ENCODE results near the gene SLC9A1.

Gene SLC9A1

GRCh38 chr1:27103498-27103897 lies 51.4 kb downstream of the SLC9A1 start:
- no peak for DNase-seq
- Histone ChIP-seq H3K18ac (ENCODE audit: low read depth in 1 of 2, low read length in 2 of 2) (no peak overlapping the region), H2AK5ac (ENCODE audit: low read length, severe bottlenecking) (no peak overlapping the region), H3K9me3 (ENCODE audit: control insufficient read depth, low read length) (no peaks in the 10 kb centered on the region), H3K4me3 (ENCODE audit: insufficient read depth in 1 of 2, low read depth in 1 of 2, low read length in 2 of 2) (no peak overlapping the region), H4K8ac (ENCODE audit: low read length) (peak overlapping the region; percentile 27), H2BK12ac (ENCODE audit: low read length in 2 of 2) (no peak overlapping the region), H3K4ac (ENCODE audit: low read depth in 1 of 2, low read length in 2 of 2) (no peak overlapping the region), H3K4me1 (ENCODE audit: control insufficient read depth, insufficient read depth, low read depth, low read length) (peaks cover 22% of the 10 kb centered on the region), H3K27me3 (ENCODE audit: control insufficient read depth in 1 of 2, insufficient read depth in 1 of 2, low read length in 2 of 2) (no peaks in the 10 kb centered on the region), H3K23ac (ENCODE audit: low read length in 2 of 2) (no peak overlapping the region), H2BK15ac (ENCODE audit: low read depth, poor library complexity, severe bottlenecking) (no peak overlapping the region), H4K91ac (ENCODE audit: low read length) (peak overlapping the region; percentile 53), H2BK5ac (ENCODE audit: low read depth, low read length, poor library complexity, severe bottlenecking) (no peak overlapping the region), H3K79me1 (replicated peaks; ENCODE audit: low read length, poor library complexity, severe bottlenecking) (no peaks in the 10 kb centered on the region), H2BK120ac (ENCODE audit: low read depth, low read length) (no peak overlapping the region), H3K9ac (ENCODE audit: low read length) (no peak overlapping the region), H2AFZ (ENCODE audit: low read depth, low read length) (no peak overlapping the region), H3K27ac (ENCODE audit: low read length, poor library complexity, severe bottlenecking) (no peak overlapping the region), H3K14ac (ENCODE audit: low read length in 2 of 2) (no peak overlapping the region), H3K4me2 (ENCODE audit: low read length, poor library complexity, severe bottlenecking) (no peak overlapping the region), H3K36me3 (ENCODE audit: control insufficient read depth in 1 of 2, insufficient read depth in 2 of 2, low read depth in 1 of 2, low read length in 2 of 2) (peaks cover 27 to 36% of the 10 kb centered on the region in 2 experiments)
- 85% methylated on average over 4 of the region's 4 CpGs for WGBS

- 77% methylated on average over 7 of the region's 15 CpGs for WGBS
- H3K9ac ChIP-seq (ENCODE audit: low read length), result no peak overlapping the region
- no peaks in the 10 kb centered on the region for H3K9me3 ChIP-seq (ENCODE audit: control insufficient read depth, low read length)
- H2AK5ac ChIP-seq (ENCODE audit: low read length, severe bottlenecking), result no peak overlapping the region
- H3K14ac ChIP-seq (ENCODE audit: low read length in 2 of 2), result no peak overlapping the region
- peak overlapping the region; percentile 45 for H4K8ac ChIP-seq (ENCODE audit: low read length)
- no peak overlapping the region for H3K4ac ChIP-seq (ENCODE audit: low read depth in 1 of 2, low read length in 2 of 2)
- H3K79me1 ChIP-seq (replicated peaks; ENCODE audit: low read length, poor library complexity, severe bottlenecking), result no peaks in the 10 kb centered on the region
- H3K4me1 ChIP-seq (ENCODE audit: control insufficient read depth, insufficient read depth, low read depth, low read length), result peaks cover 24% of the 10 kb centered on the region
- no peaks in the 10 kb centered on the region for H3K27me3 ChIP-seq (ENCODE audit: control insufficient read depth in 1 of 2, insufficient read depth in 1 of 2, low read length in 2 of 2)
- no peak overlapping the region for H3K23ac ChIP-seq (ENCODE audit: low read length in 2 of 2)
- peak overlapping the region in 1 of 2 experiments; percentile 79 for H2BK12ac ChIP-seq (ENCODE audit: low read length in 2 of 2)
- H3K4me3 ChIP-seq (ENCODE audit: insufficient read depth in 1 of 2, low read depth in 1 of 2, low read length in 2 of 2), result no peak overlapping the region
- no peak overlapping the region for H2AFZ ChIP-seq (ENCODE audit: low read depth, low read length)
- no peak overlapping the region for H2BK5ac ChIP-seq (ENCODE audit: low read depth, low read length, poor library complexity, severe bottlenecking)
- peaks cover 27 to 36% of the 10 kb centered on the region in 2 experiments for H3K36me3 ChIP-seq (ENCODE audit: control insufficient read depth in 1 of 2, insufficient read depth in 2 of 2, low read depth in 1 of 2, low read length in 2 of 2)
- H3K27ac ChIP-seq (ENCODE audit: low read length, poor library complexity, severe bottlenecking), result no peak overlapping the region
- H2BK120ac ChIP-seq (ENCODE audit: low read depth, low read length), result no peak overlapping the region
- H4K91ac ChIP-seq (ENCODE audit: low read length), result peak overlapping the region; percentile 73
- no peak overlapping the region for H3K4me2 ChIP-seq (ENCODE audit: low read length, poor library complexity, severe bottlenecking)
- H3K18ac ChIP-seq (ENCODE audit: low read depth in 1 of 2, low read length in 2 of 2), result peak overlapping the region in 1 of 2 experiments; percentile 41
- peak; percentile 63 for DNase-seq
- no peak overlapping the region for H2BK15ac ChIP-seq (ENCODE audit: low read depth, poor library complexity, severe bottlenecking)
These were observed 52.0 kb downstream of the SLC9A1 start for GRCh38 chr1:27102707-27103468.

GRCh38 chr1:27102134-27102706 lies 52.7 kb downstream of the SLC9A1 start:
- H2BK5ac ChIP-seq (ENCODE audit: low read depth, low read length, poor library complexity, severe bottlenecking), result no peak overlapping the region

GRCh38 chr1:27101696-27102095 lies 53.2 kb downstream of the SLC9A1 start:
- Histone ChIP-seq H3K23ac (ENCODE audit: low read length in 2 of 2) (no peak overlapping the region), H2AFZ (ENCODE audit: low read depth, low read length) (no peak overlapping the region), H3K27me3 (ENCODE audit: control insufficient read depth in 1 of 2, insufficient read depth in 1 of 2, low read length in 2 of 2) (no peaks in the 10 kb centered on the region), H3K9ac (ENCODE audit: low read length) (no peak overlapping the region), H4K8ac (ENCODE audit: low read length) (no peak overlapping the region), H3K27ac (ENCODE audit: low read length, poor library complexity, severe bottlenecking) (no peak overlapping the region), H2BK12ac (ENCODE audit: low read length in 2 of 2) (no peak overlapping the region), H3K14ac (ENCODE audit: low read length in 2 of 2) (no peak overlapping the region), H3K36me3 (ENCODE audit: control insufficient read depth in 1 of 2, insufficient read depth in 2 of 2, low read depth in 1 of 2, low read length in 2 of 2) (peaks cover 27 to 35% of the 10 kb centered on the region in 2 experiments), H3K4ac (ENCODE audit: low read depth in 1 of 2, low read length in 2 of 2) (no peak overlapping the region), H3K9me3 (ENCODE audit: control insufficient read depth, low read length) (no peaks in the 10 kb centered on the region), H3K79me1 (replicated peaks; ENCODE audit: low read length, poor library complexity, severe bottlenecking) (no peaks in the 10 kb centered on the region), H2BK120ac (ENCODE audit: low read depth, low read length) (no peak overlapping the region), H3K4me3 (ENCODE audit: insufficient read depth in 1 of 2, low read depth in 1 of 2, low read length in 2 of 2) (no peak overlapping the region), H2BK15ac (ENCODE audit: low read depth, poor library complexity, severe bottlenecking) (no peak overlapping the region), H4K91ac (ENCODE audit: low read length) (no peak overlapping the region), H2AK5ac (ENCODE audit: low read length, severe bottlenecking) (no peak overlapping the region), H3K4me1 (ENCODE audit: control insufficient read depth, insufficient read depth, low read depth, low read length) (peaks cover 24% of the 10 kb centered on the region), H2BK5ac (ENCODE audit: low read depth, low read length, poor library complexity, severe bottlenecking) (no peak overlapping the region), H3K18ac (ENCODE audit: low read depth in 1 of 2, low read length in 2 of 2) (no peak overlapping the region), H3K4me2 (ENCODE audit: low read length, poor library complexity, severe bottlenecking) (no peak overlapping the region)
- no peak for DNase-seq
- 95% methylated on average over 15 of the region's 15 CpGs for WGBS

More at GRCh38 chr1:27102134-27102706, 52.7 kb downstream of the SLC9A1 start:
- Histone ChIP-seq H3K4me2 (ENCODE audit: low read length, poor library complexity, severe bottlenecking) (no peak overlapping the region), H3K18ac (ENCODE audit: low read depth in 1 of 2, low read length in 2 of 2) (peak overlapping the region in 1 of 2 experiments; percentile 41), H3K9me3 (ENCODE audit: control insufficient read depth, low read length) (no peaks in the 10 kb centered on the region), H2BK12ac (ENCODE audit: low read length in 2 of 2) (peak overlapping the region in 1 of 2 experiments; percentile 79), H3K27ac (ENCODE audit: low read length, poor library complexity, severe bottlenecking) (no peak overlapping the region), H3K79me1 (replicated peaks; ENCODE audit: low read length, poor library complexity, severe bottlenecking) (no peaks in the 10 kb centered on the region), H2BK120ac (ENCODE audit: low read depth, low read length) (no peak overlapping the region), H3K4me3 (ENCODE audit: insufficient read depth in 1 of 2, low read depth in 1 of 2, low read length in 2 of 2) (no peak overlapping the region), H3K27me3 (ENCODE audit: control insufficient read depth in 1 of 2, insufficient read depth in 1 of 2, low read length in 2 of 2) (no peaks in the 10 kb centered on the region), H3K23ac (ENCODE audit: low read length in 2 of 2) (no peak overlapping the region), H3K4ac (ENCODE audit: low read depth in 1 of 2, low read length in 2 of 2) (no peak overlapping the region), H2BK15ac (ENCODE audit: low read depth, poor library complexity, severe bottlenecking) (peak overlapping the region; percentile 31), H3K9ac (ENCODE audit: low read length) (no peak overlapping the region), H3K4me1 (ENCODE audit: control insufficient read depth, insufficient read depth, low read depth, low read length) (peaks cover 24% of the 10 kb centered on the region), H2AFZ (ENCODE audit: low read depth, low read length) (no peak overlapping the region), H4K91ac (ENCODE audit: low read length) (peak overlapping the region; percentile 73), H4K8ac (ENCODE audit: low read length) (peak overlapping the region; percentile 45), H3K14ac (ENCODE audit: low read length in 2 of 2) (no peak overlapping the region), H2AK5ac (ENCODE audit: low read length, severe bottlenecking) (no peak overlapping the region), H3K36me3 (ENCODE audit: control insufficient read depth in 1 of 2, insufficient read depth in 2 of 2, low read depth in 1 of 2, low read length in 2 of 2) (peaks cover 27 to 36% of the 10 kb centered on the region in 2 experiments)
- no peak for DNase-seq
- 84% methylated on average over 13 of the region's 17 CpGs for WGBS

All from mesenchymal stem cell (in vitro differentiated cells and primary cell).